ENCODE results near the gene UBE2L3.
"Not testable (repeated sequence)": the region's sequence is repeated elsewhere in the genome, so short reads cannot be mapped to it uniquely, and the experiment has no call there.

The UBE2L3 gene

DNA sequence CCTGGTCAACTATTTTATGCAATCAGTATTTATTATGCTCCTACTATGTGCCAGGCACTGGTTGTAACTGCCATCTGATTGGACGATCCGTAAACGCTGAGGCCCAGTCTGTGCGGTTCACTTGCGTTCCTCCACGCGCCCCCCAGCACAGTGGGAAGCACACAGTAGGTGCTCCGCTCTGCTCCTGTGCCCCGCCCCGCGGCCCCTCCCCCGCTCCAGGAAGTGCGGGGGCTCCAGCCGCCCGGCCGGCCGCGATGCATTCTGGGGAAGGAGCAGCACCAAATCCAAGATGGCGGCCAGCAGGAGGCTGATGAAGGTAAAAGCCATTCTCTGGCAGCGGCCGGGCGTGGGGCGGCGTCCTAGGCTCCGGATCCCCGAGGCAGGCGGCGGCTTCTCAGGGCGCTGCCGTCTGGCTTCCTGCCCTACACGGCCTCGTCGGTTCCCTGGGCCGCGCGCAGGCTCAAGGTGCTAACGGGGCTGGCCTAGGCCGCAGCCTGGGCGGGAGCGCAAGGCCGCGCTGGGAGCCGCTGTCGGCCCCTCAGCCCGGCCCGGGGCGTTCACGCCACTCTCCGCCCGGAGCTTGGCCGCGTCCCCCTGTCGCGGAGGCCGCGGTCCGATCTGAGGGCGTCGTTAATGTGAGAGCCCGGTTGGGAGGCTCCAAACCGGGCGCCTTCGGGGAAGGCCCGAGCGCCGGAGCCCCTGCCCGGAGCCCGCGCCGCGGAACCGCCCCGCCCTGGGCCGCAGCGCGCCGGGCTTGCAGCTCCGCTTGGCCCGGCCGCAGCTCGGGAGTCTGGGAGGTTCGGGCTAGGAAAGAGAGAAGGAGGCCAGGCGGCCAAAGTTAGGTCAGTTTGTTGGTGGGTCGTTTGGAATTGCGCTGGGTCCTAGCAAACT is at the start of gene UBE2L3:
Gene UBE2L3 (plus strand): TSS at position 259 of the 891 bp plus-strand sequence. CDS start 31 bp downstream, at position 290.
- TF ChIP-seq FOXP2 (optimal IDR thresholded peaks at IDR 0.05; ENCODE audit: control extremely low read depth, extremely low read length, insufficient read depth) (no peak), POLR2AphosphoS5 (IDR thresholded peaks at IDR 0.05; ENCODE audit: borderline replicate concordance, low read depth, low read length) (peak; percentile 79), EZH2 (IDR thresholded peaks at IDR 0.05) (no peak)
- peak within 1 kb of the TSS; percentile 82 for H3K4me3 ChIP-seq
- H3K27ac ChIP-seq: peak within 1 kb of the TSS; percentile 83
- H3K9ac ChIP-seq (ENCODE audit: insufficient read length): peak within 1 kb of the TSS; percentile 99
- no peaks in the 10 kb centered on the region for H3K9me3 ChIP-seq (ENCODE audit: low read depth, low read length)
- DNase-seq (ENCODE audit: low read depth, low spot score): no peak
- H3K36me3 ChIP-seq (ENCODE audit: insufficient read depth, low read length): 0 out of 2 replicates have a peak, but pooled peaks cover 3% of the 10 kb centered on the region

DNA sequence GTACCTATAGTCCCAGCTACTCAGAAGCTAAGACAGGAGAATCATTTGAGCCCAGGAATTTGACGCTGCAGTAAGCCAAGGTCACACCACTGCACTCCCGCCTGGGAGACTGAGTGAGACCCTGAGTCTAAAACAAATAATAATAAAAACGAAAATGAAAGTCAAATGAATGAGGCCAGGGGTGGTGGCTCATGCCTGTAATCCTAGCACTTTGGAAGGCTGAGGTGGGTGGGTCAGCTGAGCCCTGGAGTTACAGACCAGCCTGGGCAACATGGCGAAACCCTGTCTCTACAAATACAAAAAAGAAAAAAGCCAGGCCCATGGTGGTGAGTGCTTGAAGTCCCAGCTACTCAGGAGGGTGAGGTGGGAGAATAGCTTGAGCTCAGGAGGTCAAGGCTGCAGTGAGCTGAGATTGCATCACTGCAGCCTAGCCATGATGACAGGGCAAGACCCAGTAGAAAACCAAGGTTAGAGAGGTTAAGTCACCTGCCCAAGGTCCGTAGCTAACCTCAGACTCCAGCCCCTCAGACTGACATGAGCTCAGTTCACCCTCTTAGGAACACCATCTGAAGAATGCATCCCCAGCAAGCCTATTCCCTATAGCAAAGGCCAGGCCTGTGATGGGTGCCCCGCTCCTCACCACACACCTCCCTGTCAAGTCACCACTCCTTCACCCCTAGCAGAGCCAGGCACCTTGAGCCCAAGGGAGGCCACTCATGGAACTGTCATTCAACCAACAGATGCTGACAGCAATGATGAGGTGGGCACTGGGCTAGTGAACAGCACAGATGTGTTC is 40.6 kb upstream of the UBE2L3 start:
- not testable (repeated sequence) for H3K9ac ChIP-seq (ENCODE audit: insufficient read length); H3K4me3 ChIP-seq

DNA sequence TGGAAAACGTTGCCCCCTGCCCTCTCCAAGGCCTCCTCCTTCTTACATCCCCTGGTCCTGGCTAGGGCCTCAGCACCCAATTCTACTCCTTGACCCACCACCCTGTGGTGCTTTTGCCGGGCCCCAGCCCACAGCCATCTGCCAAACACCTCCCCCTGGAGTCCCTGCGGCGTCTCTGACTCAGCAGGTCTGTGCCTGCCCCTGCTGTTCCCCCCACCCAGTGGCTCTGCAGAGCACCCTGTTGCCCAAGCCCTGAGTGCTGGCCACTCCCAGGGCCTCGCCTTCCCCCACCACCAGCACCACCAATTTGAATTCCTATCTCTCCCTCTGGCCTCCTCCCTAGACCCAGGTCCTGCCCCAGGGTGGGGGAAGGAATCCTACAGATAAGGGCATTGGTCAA is 36.0 kb upstream of the UBE2L3 start:
- DNase-seq (ENCODE audit: low read depth, low spot score); H3K36me3 ChIP-seq (ENCODE audit: insufficient read depth, low read length); H3K9me3 ChIP-seq (ENCODE audit: low read depth, low read length); H3K27ac ChIP-seq; H3K4me3 ChIP-seq; H3K9ac ChIP-seq (ENCODE audit: insufficient read length): not testable (repeated sequence)

More for the DNA sequence above, 40.6 kb upstream of the UBE2L3 start:
- not testable (repeated sequence) for H3K27ac ChIP-seq; H3K9me3 ChIP-seq (ENCODE audit: low read depth, low read length); DNase-seq (ENCODE audit: low read depth, low spot score); H3K36me3 ChIP-seq (ENCODE audit: insufficient read depth, low read length)

DNA sequence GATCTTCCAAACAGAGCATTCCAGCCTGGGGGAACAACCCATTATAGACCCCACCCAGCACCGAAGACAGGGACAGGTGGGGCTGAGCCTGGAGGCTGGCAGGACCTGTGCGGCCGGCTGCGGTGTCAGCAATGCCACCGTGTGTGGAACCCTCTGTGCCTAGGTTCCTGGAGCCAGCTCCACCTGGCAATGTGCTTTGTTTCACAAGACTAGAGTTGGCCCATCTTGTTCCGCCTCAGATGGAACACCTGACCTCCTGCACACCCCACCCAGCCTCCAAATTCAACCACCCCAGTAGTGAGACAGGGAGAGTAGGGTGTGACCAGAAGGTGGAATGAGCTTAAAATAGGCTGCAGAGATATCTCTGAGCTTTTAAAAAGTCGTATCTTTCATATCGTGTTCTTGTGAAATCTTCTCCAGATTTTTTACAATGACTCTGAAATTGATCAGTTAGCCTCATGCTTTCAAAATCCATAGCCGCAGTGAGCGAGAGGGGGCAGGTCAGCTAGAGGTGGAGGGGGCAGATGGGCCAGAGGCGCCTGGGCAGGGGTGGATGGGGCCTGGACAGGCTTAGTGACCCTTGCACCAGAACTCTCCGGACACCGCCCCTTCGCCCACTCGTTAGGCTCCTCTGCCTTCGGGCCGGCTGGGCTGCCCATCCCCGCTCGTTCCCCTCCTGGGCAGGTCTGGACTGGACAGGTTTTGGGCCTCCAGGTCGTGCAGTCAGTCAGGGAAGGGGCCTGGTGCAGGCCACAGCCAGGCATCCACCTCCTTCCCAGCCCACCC is 34.5 kb upstream of the UBE2L3 start:
- not testable (repeated sequence) for H3K4me3 ChIP-seq; H3K9ac ChIP-seq (ENCODE audit: insufficient read length); H3K9me3 ChIP-seq (ENCODE audit: low read depth, low read length); H3K36me3 ChIP-seq (ENCODE audit: insufficient read depth, low read length); DNase-seq (ENCODE audit: low read depth, low spot score); H3K27ac ChIP-seq

DNA sequence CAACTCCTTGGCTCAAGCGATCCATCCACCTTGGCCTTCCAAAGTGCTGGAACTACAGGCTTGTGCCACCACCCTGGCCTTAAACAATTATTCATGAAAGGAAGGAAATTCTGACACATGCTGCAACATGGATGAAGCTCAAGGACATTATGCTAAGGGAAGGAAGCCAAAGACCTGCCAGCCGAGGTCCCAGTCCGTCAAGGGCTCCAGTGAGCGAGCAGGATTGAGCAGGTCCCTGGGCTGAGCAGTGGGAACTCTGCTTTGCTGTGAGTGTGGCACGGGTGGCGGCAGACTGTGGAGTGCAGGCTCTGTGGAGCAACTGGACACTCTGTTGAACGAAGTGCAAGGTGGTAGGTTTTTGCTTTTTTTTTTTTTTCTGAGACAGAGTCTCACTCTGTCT is 27.7 kb upstream of the UBE2L3 start:
- H3K9me3 ChIP-seq (ENCODE audit: low read depth, low read length): not testable (repeated sequence)

DNA sequence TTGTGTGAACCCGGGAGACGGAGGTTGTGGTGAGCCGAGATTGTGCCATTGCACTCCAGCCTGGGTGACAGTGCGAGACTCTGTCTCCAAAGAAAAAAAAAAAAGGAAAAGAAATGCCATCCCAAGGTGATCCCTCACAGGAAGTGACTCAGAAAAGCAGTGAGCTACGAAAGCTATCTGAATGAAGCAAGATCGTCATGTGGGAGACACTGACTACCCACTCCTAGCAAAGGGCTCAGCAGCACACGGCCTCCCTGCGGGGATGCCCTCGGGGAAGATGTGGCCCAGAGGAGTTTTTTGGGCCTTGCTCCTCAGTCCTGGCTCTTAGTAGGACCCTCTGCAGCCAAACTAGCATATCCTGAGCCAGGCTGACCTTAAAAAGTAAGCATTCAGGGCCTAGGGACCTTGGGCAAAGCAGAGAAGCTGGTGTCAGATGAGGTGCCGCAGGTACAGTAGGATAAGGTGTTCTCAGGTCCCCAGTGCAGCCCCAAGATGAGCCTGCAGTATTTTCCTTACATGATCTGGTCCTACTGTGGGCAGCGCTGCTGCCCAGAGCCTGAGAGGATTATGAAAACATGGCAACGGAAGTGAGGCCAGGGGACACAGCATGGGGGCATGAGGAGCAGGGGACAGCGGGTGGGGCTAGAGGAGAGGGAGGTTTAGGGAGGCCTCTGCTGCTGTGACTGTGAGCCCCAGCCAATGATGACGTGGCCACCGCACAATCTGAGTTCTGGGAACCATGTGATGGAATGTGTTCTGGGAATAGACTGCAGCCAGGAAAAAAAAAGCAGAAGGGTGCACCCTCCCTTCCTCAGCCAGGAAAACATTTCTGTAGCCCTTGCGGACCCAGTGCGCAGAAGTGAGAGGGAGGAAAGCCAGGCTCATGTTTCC is 22.8 kb upstream of the UBE2L3 start:
- not testable (repeated sequence) for DNase-seq (ENCODE audit: low read depth, low spot score); H3K9me3 ChIP-seq (ENCODE audit: low read depth, low read length); H3K4me3 ChIP-seq; H3K9ac ChIP-seq (ENCODE audit: insufficient read length); H3K27ac ChIP-seq; H3K36me3 ChIP-seq (ENCODE audit: insufficient read depth, low read length)

More for the DNA sequence above, 27.7 kb upstream of the UBE2L3 start:
- H3K36me3 ChIP-seq (ENCODE audit: insufficient read depth, low read length); H3K27ac ChIP-seq; DNase-seq (ENCODE audit: low read depth, low spot score); H3K9ac ChIP-seq (ENCODE audit: insufficient read length); H3K4me3 ChIP-seq: not testable (repeated sequence)

DNA sequence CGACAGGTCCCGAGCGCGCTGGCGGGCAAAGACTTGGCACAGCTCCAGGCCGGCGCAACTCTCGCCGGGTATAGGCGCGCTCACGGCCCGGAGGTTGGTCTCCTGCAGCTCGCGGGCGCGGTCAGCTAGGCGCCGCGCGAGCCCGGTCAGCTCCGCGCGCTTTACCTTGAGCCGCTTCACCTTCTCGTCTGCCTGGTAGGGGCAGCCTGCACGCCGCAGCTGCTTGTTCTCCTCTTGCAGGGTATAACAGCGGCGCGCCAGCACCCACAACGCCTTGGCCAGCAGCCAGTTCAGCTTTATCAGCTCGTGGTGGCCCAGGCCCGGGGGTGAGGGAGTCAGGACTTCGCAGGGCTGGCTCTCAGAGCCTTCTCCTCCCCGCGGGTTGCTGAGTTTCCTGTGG is 18.0 kb upstream of the UBE2L3 start:
- not testable (repeated sequence) for H3K9ac ChIP-seq (ENCODE audit: insufficient read length); DNase-seq (ENCODE audit: low read depth, low spot score); H3K27ac ChIP-seq; H3K9me3 ChIP-seq (ENCODE audit: low read depth, low read length); H3K4me3 ChIP-seq; H3K36me3 ChIP-seq (ENCODE audit: insufficient read depth, low read length)

DNA sequence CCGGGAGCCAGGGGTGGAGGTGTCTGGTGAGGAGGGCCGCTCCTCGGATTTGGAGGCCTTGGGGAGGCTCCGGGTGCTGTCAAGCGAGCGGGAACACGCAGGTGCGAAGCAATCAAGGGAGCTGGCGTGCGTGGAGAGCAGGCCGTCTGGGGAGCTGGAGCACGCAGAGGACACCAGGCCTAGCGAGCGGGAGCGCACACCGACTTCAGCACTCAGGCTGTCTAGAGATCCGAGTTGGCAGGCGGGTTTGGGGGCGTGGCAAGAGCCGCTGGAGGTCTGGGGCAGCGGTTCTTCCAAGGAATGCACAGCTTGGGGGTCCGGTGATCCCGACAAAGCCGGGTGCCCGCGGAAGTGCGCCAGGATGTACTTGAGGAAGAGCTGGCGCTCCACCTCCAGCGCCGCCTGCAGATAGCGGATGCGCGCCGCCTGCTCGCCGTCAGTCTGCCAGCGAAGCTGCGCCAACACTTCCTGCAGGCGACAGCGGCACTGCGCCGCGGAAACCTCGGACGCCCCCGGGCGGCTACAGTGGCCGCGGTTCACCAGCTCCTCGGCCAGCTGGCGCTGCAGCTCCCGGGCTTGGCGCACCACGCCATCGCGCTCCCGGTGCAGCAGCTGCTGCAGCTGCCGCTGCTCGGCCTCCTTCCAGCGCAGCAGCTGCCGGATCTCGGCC is 17.4 kb upstream of the UBE2L3 start:
- DNase-seq (ENCODE audit: low read depth, low spot score); H3K9ac ChIP-seq (ENCODE audit: insufficient read length); H3K36me3 ChIP-seq (ENCODE audit: insufficient read depth, low read length); H3K27ac ChIP-seq; H3K4me3 ChIP-seq; H3K9me3 ChIP-seq (ENCODE audit: low read depth, low read length): not testable (repeated sequence)

DNA sequence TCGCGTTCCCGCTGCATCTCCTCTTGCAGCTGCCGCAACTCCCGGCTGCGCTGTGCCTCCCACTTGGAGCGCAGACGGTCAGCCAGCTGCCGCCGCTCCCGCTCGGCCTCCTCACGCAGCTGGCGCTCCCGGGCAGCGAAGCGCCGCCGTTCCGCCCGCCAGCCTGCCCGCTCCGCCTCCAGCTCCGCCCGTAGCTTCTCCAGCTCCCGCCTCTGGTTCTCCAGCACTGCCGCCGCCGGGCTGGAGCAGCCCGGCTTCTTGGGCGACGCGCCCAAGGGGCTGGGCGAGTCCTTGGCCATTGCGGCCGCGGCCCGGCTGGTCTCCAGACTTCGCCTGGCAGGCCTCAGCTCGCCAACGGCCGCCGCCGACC is 16.9 kb upstream of the UBE2L3 start:
- H3K36me3 ChIP-seq (ENCODE audit: insufficient read depth, low read length); H3K9ac ChIP-seq (ENCODE audit: insufficient read length); DNase-seq (ENCODE audit: low read depth, low spot score); H3K9me3 ChIP-seq (ENCODE audit: low read depth, low read length); H3K4me3 ChIP-seq; H3K27ac ChIP-seq: not testable (repeated sequence)

DNA sequence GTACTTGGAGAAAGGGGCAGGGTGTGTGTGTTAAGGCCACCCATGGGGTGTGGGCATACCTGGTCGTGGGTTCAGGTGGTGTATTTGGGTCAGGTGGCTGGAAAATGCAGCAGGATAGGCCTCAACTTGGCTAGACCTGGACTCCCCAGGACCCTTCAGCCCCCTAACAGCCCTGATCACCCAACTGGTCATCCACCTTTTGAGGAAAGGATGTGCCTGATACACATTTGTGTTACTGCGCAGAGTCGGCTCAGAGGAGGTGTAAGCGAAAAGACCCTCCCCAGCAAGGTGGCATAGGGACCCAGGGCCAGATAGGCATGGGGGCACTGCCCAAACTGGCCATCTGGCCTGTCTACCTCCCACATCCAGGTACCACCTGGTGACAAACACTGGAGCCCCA is 16.2 kb upstream of the UBE2L3 start, which contains the start of gene RIMBP3C:
Gene RIMBP3C (minus strand): TSS at position 101 of the 400 bp plus-strand sequence. CDS start 485 bp downstream, outside the sequence.
- not testable (repeated sequence) for H3K36me3 ChIP-seq (ENCODE audit: insufficient read depth, low read length); H3K27ac ChIP-seq; DNase-seq (ENCODE audit: low read depth, low spot score)

DNA sequence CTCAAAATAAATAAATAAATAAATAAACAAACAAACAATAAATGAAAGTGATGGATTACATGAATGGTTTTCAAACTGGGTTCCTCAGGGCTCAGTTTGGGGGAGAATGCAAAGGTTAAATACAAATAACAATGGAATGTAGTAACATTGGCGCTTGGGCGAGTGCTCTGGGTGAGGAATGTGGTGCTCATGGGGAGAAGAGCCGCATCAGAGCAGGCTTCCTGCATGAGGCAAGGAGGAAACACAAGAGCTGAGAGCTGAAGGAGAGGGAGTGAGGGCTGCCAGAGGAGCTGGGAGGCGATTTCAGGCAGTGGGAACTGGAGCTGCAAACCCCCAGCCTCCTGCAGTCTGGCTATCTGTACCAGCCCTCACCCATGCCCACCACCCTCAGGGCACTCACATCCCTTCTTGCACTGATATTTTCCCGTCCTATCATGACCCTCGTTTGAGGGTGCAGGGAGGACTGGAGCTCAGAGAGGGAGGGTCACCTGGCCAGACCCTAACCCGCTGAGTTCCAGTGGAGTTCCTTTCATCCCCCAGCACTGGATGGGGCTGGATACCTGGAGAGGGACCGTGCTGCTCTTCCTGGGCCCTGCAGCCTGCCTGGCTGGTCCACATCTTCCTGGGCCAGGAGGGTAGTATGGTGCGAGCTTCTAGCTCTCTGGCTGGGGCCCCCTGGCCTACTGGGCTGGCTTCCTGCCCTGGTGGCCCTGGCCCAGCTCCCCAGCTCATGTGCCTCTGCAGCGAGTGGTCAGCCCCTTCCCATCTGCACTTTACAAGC is 8.0 kb upstream of the UBE2L3 start:
- H3K9me3 ChIP-seq (ENCODE audit: low read depth, low read length); DNase-seq (ENCODE audit: low read depth, low spot score); H3K9ac ChIP-seq (ENCODE audit: insufficient read length); H3K36me3 ChIP-seq (ENCODE audit: insufficient read depth, low read length); H3K27ac ChIP-seq; H3K4me3 ChIP-seq: not testable (repeated sequence)

More for the DNA sequence above, 16.2 kb upstream of the UBE2L3 start, which contains the start of gene RIMBP3C:
- H3K9me3 ChIP-seq (ENCODE audit: low read depth, low read length); H3K9ac ChIP-seq (ENCODE audit: insufficient read length); H3K4me3 ChIP-seq: not testable (repeated sequence)
